Hematopoietic multipotent progenitor cell treated with erythropoietin and hydrocortisone succinate and interleukin-3 and kit ligand, for 6 days (in vitro differentiated cells): Measurements from ENCODE around the gene PYGB.

Experiments
- DNase-seq: peaks from one replicate; pipeline ENCODE4 v3.0.0-alpha.2; 2015

PYGB gene

DNA sequence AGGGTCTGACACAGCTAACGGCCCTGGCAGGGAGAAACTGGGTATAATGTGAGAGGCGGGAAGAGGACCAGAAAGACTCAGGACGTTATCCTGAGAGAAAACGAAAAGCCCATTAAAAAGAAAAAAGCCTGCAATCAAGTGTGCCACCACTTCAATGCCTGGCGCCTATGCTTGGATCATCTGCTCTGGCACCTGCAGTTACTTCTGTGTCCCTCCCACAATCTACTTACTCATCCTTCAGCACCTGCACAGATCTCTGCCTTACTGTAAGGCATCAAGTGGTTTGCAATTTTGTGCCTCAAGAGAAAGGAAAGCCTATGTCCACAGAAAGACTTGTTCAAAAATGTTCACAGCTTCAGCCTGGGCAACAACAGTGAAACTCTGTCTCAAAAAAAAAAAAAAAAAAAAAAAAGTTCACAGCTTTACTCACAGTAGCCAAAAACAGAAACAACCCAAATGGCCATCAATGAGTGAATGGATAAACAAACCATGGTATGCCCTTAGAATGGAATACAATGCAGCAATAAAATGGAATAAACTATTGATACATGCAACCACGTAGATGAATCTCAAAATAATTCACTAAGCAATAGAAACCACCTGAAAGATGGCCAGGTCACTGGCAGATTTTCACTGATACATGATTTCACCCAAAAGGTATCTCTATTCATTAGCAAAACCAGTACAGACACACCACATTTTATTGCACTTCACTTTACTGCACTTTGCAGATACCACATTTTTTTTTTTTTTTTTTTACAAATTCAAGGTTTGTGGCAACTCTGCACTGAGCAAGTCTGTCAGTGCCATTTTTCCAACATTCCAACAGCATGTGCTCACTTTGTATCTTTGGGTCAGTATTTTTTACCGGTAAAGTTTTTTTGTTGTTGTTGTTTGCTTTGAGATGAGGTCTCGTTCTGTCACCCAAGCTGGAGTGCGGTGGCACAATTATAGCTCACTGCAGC, 94.1 kb downstream of the PYGB start:
- DNase-seq, result no peak

DNA sequence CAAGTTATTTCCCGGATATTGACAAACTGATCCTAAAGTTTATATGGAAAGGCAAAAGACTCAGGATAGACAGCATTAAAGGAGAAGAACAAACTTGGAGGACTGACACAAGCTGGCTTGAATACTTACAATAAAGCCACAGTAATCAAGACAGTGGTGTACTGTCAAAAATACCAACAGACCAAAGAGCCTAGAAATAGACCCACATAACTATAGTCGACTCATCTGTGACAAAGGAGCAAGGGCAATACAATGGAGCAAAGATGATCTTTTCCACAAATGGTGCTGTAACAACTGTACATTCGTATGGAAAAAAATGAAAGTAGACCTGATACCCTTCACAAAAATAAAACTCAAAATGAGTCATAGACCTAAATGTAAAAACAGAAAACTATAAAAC, 96.7 kb downstream of the PYGB start:
- no peak for DNase-seq

GRCh38 chr20:25345721-25346120, 97.8 kb downstream of the PYGB start:
- DNase-seq, result no peak

DNA sequence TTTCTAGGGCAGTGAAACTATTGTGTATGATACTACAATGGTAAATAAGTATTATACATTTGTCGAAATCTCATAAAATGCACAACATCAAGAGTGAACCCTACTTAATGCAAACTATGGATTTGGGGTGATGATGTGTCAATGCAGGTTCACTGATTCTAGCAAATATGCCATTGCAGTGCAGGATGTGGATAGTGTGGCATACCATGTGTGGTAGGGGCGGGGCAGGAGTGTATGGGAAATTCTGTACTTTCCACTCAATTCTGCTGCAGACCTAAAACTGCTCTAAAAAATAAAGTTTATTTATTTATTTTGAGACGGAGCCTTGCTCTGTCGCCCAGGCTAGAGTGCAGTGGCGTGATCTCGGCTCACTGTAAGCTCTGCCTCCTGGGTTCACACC, 98.5 kb downstream of the PYGB start:
- no peak for DNase-seq
